HCT116 (cell line): ENCODE data around the gene KCNIP3. TPM values are rescaled to one million over a fixed set of nuclear protein-coding genes. Genes with fewer than 3 reads are reported as not detected.

Experiments used
- ATAC-seq: fragments of 200-7000 bp; cut with Tn5 transposase; 2 replicates; pipeline ENCODE4 v1.9.1; 2020; ENCODE audit warnings: mild to moderate bottlenecking, moderate library complexity
- BruUV-seq: library from RNA; stranded (reverse); fragments of 400-500 nt; replicated peaks from 2 replicates; lab custom pipeline; 2021; lab: Mats Ljungman, UMichigan
- CTCF ChIA-PET: fragments of 300-600 bp; sonication (Branson Sonifier 250); formaldehyde crosslinking; loops from one replicate; lab custom pipeline; 2021; ENCODE audit warnings: antibody characterized with exemption; lab: Charles Lee
- POLR2A ChIA-PET: fragments of 300-600, 350-600 bp; sonication (Branson Sonifier 250); formaldehyde crosslinking; loops from one replicate; lab custom pipeline; 2021; ENCODE audit warnings: antibody characterized with exemption; lab: Charles Lee
- RAD21 ChIA-PET, 2 experiments: fragments of 300-600 bp; sonication (Branson Sonifier 250); formaldehyde crosslinking; loops; one replicate each; lab custom pipeline; 2023; ENCODE audit warnings: low total read pairs in 2 of 2; ENCODE audit not compliant: uncharacterized antibody in 2 of 2, unreplicated experiment in 2 of 2, low non-redundant PET in 1 of 2; lab: Charles Lee
- DNase-seq: peaks from one replicate; pipeline ENCODE4 v3.0.0-alpha.2; 2010; ENCODE audit warnings: low read depth, low spot score
- H2AFZ ChIP-seq: fragments of 200-600 bp; shearing (Covaris generic), sonication (generic); 2 replicates; pipeline ENCODE4 v1.6.1; 2017; ENCODE audit warnings: low read depth, mixed run types, mixed read lengths, antibody characterized with exemption, low read length; ENCODE audit not compliant: poor library complexity, severe bottlenecking
- H3K27ac ChIP-seq: 2 replicates; pipeline ENCODE4 v1.5.1; 2012; ENCODE audit warnings: low read depth, low read length
- H3K27me3 ChIP-seq: fragments of 200-600 bp; sonication (generic); 2 replicates; pipeline ENCODE4 v1.6.1; 2016; ENCODE audit warnings: mixed run types, low read length, mixed read lengths; ENCODE audit not compliant: insufficient read depth
- H3K36me3 ChIP-seq, 2 experiments: fragments of 200-500 bp in 1 of 2; fragments of 200-600 bp in 1 of 2; sonication (Bioruptor generic) in 1 of 2; sonication (generic) in 1 of 2; 2 replicates each; pipeline versions ENCODE4 v1.5.1 to v1.6.1; 2014 to 2016; ENCODE audit warnings: low read length in 2 of 2, inconsistent platforms in 1 of 2, mixed read lengths in 1 of 2, mixed run types in 1 of 2; ENCODE audit not compliant: insufficient read depth in 2 of 2, control insufficient read depth in 1 of 2
- H3K4me1 ChIP-seq, 2 experiments: fragments of 200-600 bp in 1 of 2; sonication (generic) in 1 of 2; 2 replicates each; pipeline versions ENCODE4 v1.5.1 to v1.6.1; 2012 to 2017; ENCODE audit warnings: low read length in 2 of 2, inconsistent platforms in 1 of 2, mild to moderate bottlenecking in 1 of 2, mixed read lengths in 1 of 2, mixed run types in 1 of 2, moderate library complexity in 1 of 2; ENCODE audit not compliant: insufficient read depth in 2 of 2, control insufficient read depth in 1 of 2
- H3K4me2 ChIP-seq: fragments of 200-600 bp; sonication (generic); 2 replicates; pipeline ENCODE4 v1.6.1; 2017; ENCODE audit warnings: mixed run types, low read length, mixed read lengths
- H3K4me3 ChIP-seq, 2 experiments: fragments of 200-600 bp in 1 of 2; sonication (generic) in 1 of 2; replicated peaks in 1 of 2; 2 replicates each; pipeline ENCODE4 v1.5.1; 2011 to 2016; ENCODE audit warnings: low read length in 2 of 2, control low read depth in 1 of 2, low read depth in 1 of 2, mild to moderate bottlenecking in 1 of 2, mixed read lengths in 1 of 2, mixed run types in 1 of 2
- H3K79me2 ChIP-seq: fragments of 200-600 bp; sonication (generic); 2 replicates; pipeline ENCODE4 v1.6.1; 2017; ENCODE audit warnings: mild to moderate bottlenecking, mixed run types, low read length, moderate library complexity, mixed read lengths; ENCODE audit not compliant: insufficient read depth
- H3K9ac ChIP-seq: fragments of 200-600 bp; sonication (generic); 2 replicates; pipeline ENCODE4 v1.6.1; 2016; ENCODE audit warnings: low read length, mixed read lengths
- H3K9me2 ChIP-seq: fragments of 200-600 bp; sonication (generic), shearing (Covaris generic); 2 replicates; pipeline ENCODE4 v1.6.1; 2017; ENCODE audit warnings: mixed run types, mild to moderate bottlenecking, moderate library complexity; ENCODE audit not compliant: insufficient read depth
- H3K9me3 ChIP-seq, 2 experiments: fragments of 200-500 bp in 1 of 2; fragments of 200-600 bp in 1 of 2; sonication (Bioruptor generic) in 1 of 2; sonication (generic) in 1 of 2; 2 replicates each; pipeline ENCODE4 v1.6.1; 2014 to 2017; ENCODE audit warnings: low read length in 2 of 2, mixed read lengths in 2 of 2, inconsistent platforms in 1 of 2, low read depth in 1 of 2, mild to moderate bottlenecking in 1 of 2, mixed run types in 1 of 2, moderate library complexity in 1 of 2; ENCODE audit not compliant: control insufficient read depth in 1 of 2, insufficient read depth in 1 of 2
- H4K20me1 ChIP-seq: fragments of 200-600 bp; sonication (generic), shearing (Covaris generic); 2 replicates; pipeline ENCODE4 v1.6.1; 2017; ENCODE audit warnings: mixed run types, mild to moderate bottlenecking, moderate library complexity; ENCODE audit not compliant: insufficient read depth
- CBX3 ChIP-seq: IDR thresholded peaks from 2 replicates; pipeline ENCODE4 v1.6.1; 2012; ENCODE audit warnings: low read depth
- ELF1 ChIP-seq: IDR thresholded peaks from 2 replicates; pipeline ENCODE4 v1.6.1; 2012; ENCODE audit warnings: low read depth, borderline replicate concordance
- EZH2 ChIP-seq: fragments of 200-600 bp; sonication (generic); IDR thresholded peaks from 2 replicates; pipeline ENCODE4 v1.6.1; 2017; ENCODE audit warnings: antibody characterized with exemption, mixed run types
- FOSL1 ChIP-seq: IDR thresholded peaks from 2 replicates; pipeline ENCODE4 v1.6.1; 2012; ENCODE audit warnings: low read depth
- JUND ChIP-seq: IDR thresholded peaks from 2 replicates; pipeline ENCODE4 v1.6.1; 2012
- MAX ChIP-seq: IDR thresholded peaks from 2 replicates; pipeline ENCODE4 v1.6.1; 2012
- POLR2A ChIP-seq: IDR thresholded peaks from 2 replicates; pipeline ENCODE4 v1.7.0; 2011; ENCODE audit warnings: borderline replicate concordance; ENCODE audit not compliant: insufficient read depth, insufficient read length; ENCODE audit errors: extremely low read depth
- REST ChIP-seq: IDR thresholded peaks from 2 replicates; pipeline ENCODE4 v1.6.1; 2012; ENCODE audit warnings: low read depth
- SIN3A ChIP-seq: IDR thresholded peaks from 2 replicates; pipeline ENCODE4 v1.6.1; 2012; ENCODE audit warnings: low read depth
- TCF7L2 ChIP-seq: IDR thresholded peaks from 2 replicates; pipeline ENCODE4 v1.7.0; 2011; ENCODE audit warnings: borderline replicate concordance, inconsistent platforms; ENCODE audit not compliant: insufficient read depth, insufficient read length; ENCODE audit errors: extremely low read depth
- YY1 ChIP-seq: IDR thresholded peaks from 2 replicates; pipeline ENCODE4 v1.6.1; 2011; ENCODE audit warnings: low read length, low read depth, moderate library complexity, mild to moderate bottlenecking; ENCODE audit not compliant: insufficient replicate concordance; ENCODE audit errors: extremely low read depth
- ZFX ChIP-seq: fragments of 450-650 bp; IDR thresholded peaks from 2 replicates; pipeline ENCODE4 v1.6.1; 2017
- ZNF274 ChIP-seq: fragments of 200-500 bp; sonication (Bioruptor generic); IDR thresholded peaks from 2 replicates; pipeline ENCODE4 v1.6.1; 2014; ENCODE audit warnings: mild to moderate bottlenecking, low read depth, low read length, inconsistent platforms
- intact Hi-C: fragments of 100-400 bp; cut with micrococcal nuclease; formaldehyde crosslinking; loops from 2 replicates; pipeline ENCODE4 v1.10.0; 2022
- total RNA-seq: library from RNA; stranded (reverse); gene quantifications from one replicate; pipeline ENCODE4 v1.2.1, GENCODE V29; 2021; ENCODE audit not compliant: unreplicated experiment

The KCNIP3 gene
- total RNA-seq, 1 experiment from 2014 or later: 3.1 TPM

GRCh38 chr2:95382192-95382591 lies 85.0 kb downstream of the KCNIP3 start (continued):
- no peak for TF ChIP-seq ZNF274

- ChIA-PET RAD21 (no interaction called here), CTCF (no interaction called here), POLR2A (no interaction called here)
- Histone ChIP-seq H3K36me3 (no peaks in the 10 kb centered on the region), H3K9me3 (no peaks in the 10 kb centered on the region), H3K9ac (no peak overlapping the region), H2AFZ (no peak overlapping the region), H3K4me3 (no peak overlapping the region), H3K9me2 (no peaks in the 10 kb centered on the region), H3K79me2 (no peaks in the 10 kb centered on the region), H4K20me1 (no peaks in the 10 kb centered on the region), H3K4me2 (no peak overlapping the region), H3K4me1 (no peaks in the 10 kb centered on the region), H3K27me3 (no peaks in the 10 kb centered on the region), H3K27ac (no peak overlapping the region)
- ATAC-seq: no peak
- TF ChIP-seq EZH2 (no peak), MAX (no peak), ELF1 (no peak), TCF7L2 (no peak), POLR2A (no peak), ZFX (no peak), FOSL1 (no peak), CBX3 (no peak), REST (no peak), JUND (no peak), SIN3A (no peak), YY1 (no peak)
- intact Hi-C loops: no loop called here
- no peak for DNase-seq
- no TSS peak for BruUV-seq
Measured at GRCh38 chr2:95382686-95383634, 85.8 kb downstream of the KCNIP3 start.
